Left lung (tissue), 10 donors: Measurements from ENCODE around the gene NOC4L. TPM values are rescaled to one million over a fixed set of nuclear protein-coding genes. Genes with fewer than 3 reads are reported as not detected.

ENCODE experiments used
- ATAC-seq: fragments of 200-7000 bp; cut with Tn5 transposase; one replicate; pipeline ENCODE4 v1.9.1; 2020; ENCODE audit warnings: moderate library complexity
- DNase-seq, 4 donors: peaks; one replicate each; pipeline ENCODE4 v3.0.0-alpha.2; 2013 to 2020
- H3K27ac ChIP-seq, 2 donors: fragments of 200-600 bp; sonication (generic) in 1 of 2; one replicate each; pipeline versions ENCODE4 v1.5.0 to v1.8.0; 2020 to 2021
- H3K27me3 ChIP-seq, 2 donors: fragments of 200-600 bp; sonication (generic) in 1 of 2; one replicate each; pipeline versions ENCODE4 v1.5.0 to v1.8.0; 2020 to 2021
- H3K36me3 ChIP-seq, 2 donors: fragments of 200-600 bp; sonication (generic) in 1 of 2; one replicate each; pipeline versions ENCODE4 v1.5.0 to v1.8.0; 2020 to 2021
- H3K4me1 ChIP-seq, 2 donors: fragments of 200-600 bp; one replicate each; pipeline ENCODE4 v1.8.0; 2021
- H3K4me3 ChIP-seq, 2 donors: fragments of 200-600 bp; sonication (generic) in 1 of 2; one replicate each; pipeline versions ENCODE4 v1.5.0 to v1.8.0; 2020 to 2021; ENCODE audit warnings: mild to moderate bottlenecking in 1 of 2
- H3K9me3 ChIP-seq, 2 donors: fragments of 200-600 bp; sonication (generic) in 1 of 2; one replicate each; pipeline versions ENCODE4 v1.5.0 to v1.8.0; 2020 to 2021
- CTCF ChIP-seq, 2 donors: fragments of 200-600 bp; sonication (generic) in 1 of 2; IDR thresholded peaks; one replicate each; pipeline versions ENCODE4 v1.5.0 to v1.8.0; 2021; ENCODE audit warnings: antibody characterized with exemption in 2 of 2
- intact Hi-C, 2 donors: fragments of 100-400 bp; cut with DNase I; formaldehyde crosslinking; loops; one replicate each; pipeline versions ENCODE4 v1.11.2 to v1.14.2; 2022
- polyA plus RNA-seq, 6 donors: library from polyadenylated mRNA; unstranded; fragments of 120-200 nt; gene quantifications; one replicate each; pipeline ENCODE4 v1.2.1, GENCODE V29; 2013; ENCODE audit not compliant: insufficient read length in 6 of 6
- total RNA-seq, 2 donors: library from RNA; stranded (reverse); fragmentation: NEBNext Ultra II Directional; extraction: Animal tissue kit (Norgen Biotek cat#: 25700); gene quantifications; one replicate each; pipeline ENCODE4 v1.2.1, GENCODE V29; 2021
- donor health status: DM: no; HTN: yes; CAD: no.
- donor health status: DM: no; HTN: no; CAD: no.

The NOC4L gene
- total and polyA plus RNA-seq, 8 donors = 10.6 to 19.6 (median 12.5) TPM

GRCh38 chr12:132167611-132168310 lies 23.5 kb downstream of the NOC4L start:
- peaks cover 0 to 67% of the 10 kb centered on the region in 2 donors for H3K27me3 ChIP-seq
- H3K27ac ChIP-seq = no peak overlapping the region
- no peak for TF ChIP-seq CTCF (IDR thresholded peaks at IDR 0.05)
- peaks cover 5 to 11% of the 10 kb centered on the region in 2 donors for H3K4me1 ChIP-seq
- intact Hi-C loops = no loop called here
- H3K36me3 ChIP-seq = no peaks in the 10 kb centered on the region
- DNase-seq (peak in 1 of 4 donors; percentile 70), ATAC-seq (no peak)
- no peaks in the 10 kb centered on the region for H3K9me3 ChIP-seq
- H3K4me3 ChIP-seq = no peak overlapping the region

GRCh38 chr12:132168311-132169031 lies 24.2 kb downstream of the NOC4L start:
- no peaks in the 10 kb centered on the region for H3K36me3 ChIP-seq
- ATAC-seq (no peak), DNase-seq (peak in 1 of 4 donors; percentile 68)
- TF ChIP-seq CTCF (IDR thresholded peaks at IDR 0.05) = no peak
- no peak overlapping the region for H3K4me3 ChIP-seq
- intact Hi-C loops = no loop called here
- no peak overlapping the region for H3K27ac ChIP-seq
- H3K4me1 ChIP-seq = peaks cover 0 to 4% of the 10 kb centered on the region in 2 donors
- H3K27me3 ChIP-seq = peaks cover 0 to 67% of the 10 kb centered on the region in 2 donors
- no peaks in the 10 kb centered on the region for H3K9me3 ChIP-seq

GRCh38 chr12:132169376-132169775 lies 25.1 kb downstream of the NOC4L start:
- H3K4me3 ChIP-seq = no peak overlapping the region
- no peaks in the 10 kb centered on the region for H3K4me1 ChIP-seq
- peaks cover 0 to 69% of the 10 kb centered on the region in 2 donors for H3K27me3 ChIP-seq
- intact Hi-C loops = no loop called here
- DNase-seq = peak in 1 of 4 donors; percentile 71
- no peaks in the 10 kb centered on the region for H3K9me3 ChIP-seq
- no peak overlapping the region for H3K27ac ChIP-seq
- H3K36me3 ChIP-seq = no peaks in the 10 kb centered on the region
- ATAC-seq = no peak
- TF ChIP-seq CTCF (IDR thresholded peaks at IDR 0.05) = no peak

- ATAC-seq (peak; percentile 35), DNase-seq (peak in 1 of 4 donors; percentile 74)
- H3K27me3 ChIP-seq = peaks cover 0 to 77% of the 10 kb centered on the region in 2 donors
- H3K4me1 ChIP-seq = no peaks in the 10 kb centered on the region
- no peak for TF ChIP-seq CTCF (IDR thresholded peaks at IDR 0.05)
- intact Hi-C loops = no loop called here
- H3K9me3 ChIP-seq = no peaks in the 10 kb centered on the region
- H3K27ac ChIP-seq = no peak overlapping the region
- no peak overlapping the region for H3K4me3 ChIP-seq
- no peaks in the 10 kb centered on the region for H3K36me3 ChIP-seq
Observed at GRCh38 chr12:132170094-132170636, 25.9 kb downstream of the NOC4L start.
